Heart left ventricle (tissue), 13 donors: ENCODE measurements around the gene CAPN7.

Source experiments
- CTCF ChIP-seq, 12 donors: fragments of 200-600 bp; sonication (generic) in 4 of 12; IDR thresholded peaks; one replicate each; pipeline versions ENCODE4 v1.5.0 to v1.8.0; 2018 to 2022; ENCODE audit warnings: antibody characterized with exemption in 12 of 12, mild to moderate bottlenecking in 5 of 12
- POLR2A ChIP-seq, 2 donors: fragments of 450-650 bp; IDR thresholded peaks; one replicate each; pipeline ENCODE4 v1.6.1; 2017; ENCODE audit warnings: antibody characterized with exemption in 2 of 2, mild to moderate bottlenecking in 2 of 2, moderate library complexity in 2 of 2
- donor health status: ischemic (EF 13 %, LVEDD 7.1; RV severe dilation, severe dysfunction).
- donor health status: DM: no; HTN: yes; CAD: no.
- donor health status: DM: no; HTN: no; CAD: no.
- donor health status: ischemic (EF 25% LVEDD 6.9; RV normal size, moderate dysfunction).
- donor health status: ischemic (EF 25% LVEDD 5.7; RV mildly dilated, moderate dysfunction).
- donor health status: ischemic (EF 35%, LVEDD 5.7; RV mildly dilated, moderate dysfunction).
- donor health status: nonischemic (EF 11% LVEDD 7.7; RV severe dilation, severe dysfunction).
- donor health status: DM: yes; HTN: yes; CAD: no.
- donor health status: PGD.
- donor health status: ischemic (EF 29% LVEDD 5.4; RV normal size, mild dysfunction).
- donor health status: nonischemic (EF 23%, LVEDD 6.1; RV moderate dilation, normal function).

GRCh38 chr3:15281817-15282216, 75.8 kb downstream of the CAPN7 start:
- TF ChIP-seq POLR2A (IDR thresholded peaks at IDR 0.05): no peak
- no peak for TF ChIP-seq CTCF (IDR thresholded peaks at IDR 0.05)
